Measurements from ENCODE around the gene TMPRSS11A.

TMPRSS11A gene, protein sequence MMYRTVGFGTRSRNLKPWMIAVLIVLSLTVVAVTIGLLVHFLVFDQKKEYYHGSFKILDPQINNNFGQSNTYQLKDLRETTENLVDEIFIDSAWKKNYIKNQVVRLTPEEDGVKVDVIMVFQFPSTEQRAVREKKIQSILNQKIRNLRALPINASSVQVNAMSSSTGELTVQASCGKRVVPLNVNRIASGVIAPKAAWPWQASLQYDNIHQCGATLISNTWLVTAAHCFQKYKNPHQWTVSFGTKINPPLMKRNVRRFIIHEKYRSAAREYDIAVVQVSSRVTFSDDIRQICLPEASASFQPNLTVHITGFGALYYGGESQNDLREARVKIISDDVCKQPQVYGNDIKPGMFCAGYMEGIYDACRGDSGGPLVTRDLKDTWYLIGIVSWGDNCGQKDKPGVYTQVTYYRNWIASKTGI

DNA sequence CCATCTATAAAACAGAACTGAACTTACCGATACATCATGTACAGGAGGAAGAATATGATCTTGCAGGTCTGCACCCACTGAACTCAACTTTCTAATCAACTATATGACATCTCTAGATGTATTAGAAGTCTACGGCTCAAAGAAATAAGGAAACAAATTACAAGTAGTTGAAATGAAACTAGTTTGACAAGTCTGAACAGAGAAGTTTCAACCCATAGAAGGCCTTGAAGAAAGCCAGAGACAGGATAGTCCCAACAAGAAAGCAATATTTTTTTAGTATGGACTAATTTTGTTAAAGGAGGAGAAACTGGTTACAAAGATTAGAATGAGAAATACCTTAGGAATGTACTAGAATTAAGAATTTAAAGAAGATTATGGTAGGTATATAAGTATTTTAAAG, at the start of gene TMPRSS11A:
TMPRSS11A (minus strand) TSS at position 138 of the 400 bp plus-strand sequence; CDS start at position 38, 100 bp downstream.
- no peak for DNase-seq

DNA sequence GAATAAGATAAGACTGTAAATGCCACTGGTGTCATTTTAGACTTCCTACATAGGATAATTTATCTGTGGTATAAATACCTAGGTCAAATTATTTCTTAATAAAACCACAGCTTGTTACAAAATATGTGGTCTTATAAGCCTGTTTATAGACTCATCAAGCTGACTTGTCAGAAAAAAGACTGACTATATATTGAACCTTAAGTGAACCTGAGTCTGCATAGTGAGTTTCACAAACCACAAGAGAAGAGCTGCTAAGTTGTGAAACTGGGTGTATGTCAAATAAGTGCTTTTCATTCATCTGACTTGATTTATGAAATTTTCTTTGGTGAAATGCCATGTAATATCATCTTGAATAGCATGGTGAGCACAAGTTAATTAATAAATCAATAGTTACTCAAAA, 48.4 kb upstream of the TMPRSS11A start:
- DNase-seq, result no peak

DNA sequence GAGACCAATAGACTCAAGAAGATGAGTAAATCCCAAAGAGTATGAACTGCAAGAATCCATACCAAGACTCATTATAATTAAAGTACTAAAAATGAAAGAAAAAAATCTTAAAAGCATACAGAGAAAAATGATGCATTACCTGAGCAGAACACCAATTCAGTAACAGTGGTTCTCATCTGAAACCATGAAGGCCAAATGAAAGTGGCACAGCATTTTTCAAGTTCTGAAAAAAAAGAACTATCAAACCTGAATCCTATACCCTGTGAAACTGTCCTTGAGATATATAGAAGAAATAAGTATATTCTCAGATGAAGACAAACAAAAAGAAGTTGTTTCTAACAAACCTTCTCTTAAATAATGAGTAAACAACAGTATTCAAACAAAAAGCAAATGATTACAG, 39.6 kb upstream of the TMPRSS11A start:
- no peak for DNase-seq

DNA sequence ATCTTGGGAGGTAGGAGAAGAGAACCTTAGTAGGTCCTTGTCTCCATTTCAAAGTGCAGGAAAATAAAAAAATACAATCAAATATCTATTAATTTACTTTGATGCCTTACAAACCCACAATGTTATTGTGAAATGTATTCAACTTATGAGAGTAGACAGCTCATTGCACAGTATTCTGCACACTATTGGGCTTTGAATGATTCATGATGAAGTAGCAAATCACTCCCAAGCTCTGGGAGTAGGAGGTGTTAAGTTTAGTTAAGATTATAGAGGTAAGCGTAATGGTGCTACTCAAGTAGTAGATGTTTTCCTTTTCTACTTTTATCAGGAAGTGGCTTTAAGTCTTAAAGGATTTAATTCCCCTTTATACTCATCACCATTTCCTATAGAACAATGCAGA, 32.8 kb upstream of the TMPRSS11A start:
- no peak for DNase-seq

DNA sequence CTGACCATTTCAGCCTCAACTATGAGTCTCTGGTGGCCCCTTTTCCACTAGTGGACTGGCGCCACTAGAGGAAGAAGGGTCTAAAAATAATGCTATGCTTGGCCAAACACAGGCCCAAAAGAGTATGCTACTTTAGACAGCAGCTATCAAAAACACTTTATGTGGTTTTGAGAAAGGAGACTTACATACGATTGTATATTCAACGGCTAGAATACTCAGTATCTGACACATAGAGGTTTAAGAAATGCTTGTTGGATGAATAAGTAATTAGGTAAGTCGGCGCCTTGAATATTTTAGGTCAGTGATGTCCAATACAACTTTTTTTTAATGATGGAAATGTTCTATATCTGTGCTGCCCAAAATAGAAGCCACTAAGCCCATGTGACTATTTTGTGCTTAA, 25.7 kb upstream of the TMPRSS11A start:
- DNase-seq, result no peak

DNA sequence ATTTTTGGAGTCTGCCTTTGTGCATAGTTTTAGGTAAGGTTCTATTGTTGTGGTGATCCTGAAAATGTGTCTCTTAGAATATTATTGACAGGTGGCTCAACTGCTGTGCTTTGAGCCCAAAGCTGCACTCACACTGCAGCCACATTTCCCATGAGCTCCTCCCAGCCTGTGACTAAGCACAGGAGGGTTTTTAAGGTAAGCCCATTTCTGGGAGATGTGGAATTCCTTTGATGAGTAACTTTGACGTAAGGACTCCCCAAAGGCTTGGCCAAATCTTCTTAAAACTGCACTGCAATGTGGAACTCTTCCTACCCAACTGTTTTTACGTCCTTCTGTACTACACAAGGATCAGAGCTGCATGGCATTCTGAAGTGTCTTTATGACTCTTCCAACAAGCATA, 20.0 kb upstream of the TMPRSS11A start:
- no peak for DNase-seq

DNA sequence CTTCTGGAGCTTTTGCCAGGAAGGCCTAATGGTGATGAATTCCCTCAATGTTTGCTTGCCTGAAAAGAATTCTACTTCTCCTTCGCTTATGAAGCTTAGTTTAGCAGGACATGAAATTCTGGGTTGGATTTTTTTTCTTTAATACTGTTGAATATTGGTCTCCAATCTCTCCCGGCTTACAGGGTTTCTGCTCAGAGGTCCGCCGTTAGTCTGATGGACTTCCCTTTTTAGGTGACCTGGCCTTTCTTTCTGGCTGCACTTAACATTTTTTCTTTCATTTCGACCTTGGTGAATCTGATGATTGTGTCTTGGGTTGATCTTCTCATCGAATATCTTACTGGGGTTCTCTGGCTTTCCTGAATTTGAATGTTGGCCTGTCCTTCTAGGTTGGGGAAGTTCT, 17.2 kb upstream of the TMPRSS11A start:
- DNase-seq, result no peak

DNA sequence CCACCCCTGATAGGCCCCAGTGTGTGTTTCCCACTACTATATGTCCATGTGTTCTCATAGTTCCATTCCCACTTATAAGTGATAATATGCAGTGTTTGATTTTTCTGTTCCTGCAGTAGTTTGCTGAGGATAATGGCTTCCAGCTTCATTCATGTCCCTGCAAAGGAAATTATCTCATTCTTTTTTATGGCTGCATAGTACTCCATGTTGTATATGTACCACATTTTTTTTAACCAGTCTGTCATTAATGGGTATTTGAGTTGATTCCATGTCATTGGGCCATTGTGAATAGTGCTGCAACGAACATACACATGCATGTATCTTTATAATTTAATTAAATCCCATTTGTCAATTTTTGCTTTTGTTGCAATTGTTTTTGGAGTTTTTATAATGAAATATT, 10.3 kb upstream of the TMPRSS11A start:
- no peak for DNase-seq

DNA sequence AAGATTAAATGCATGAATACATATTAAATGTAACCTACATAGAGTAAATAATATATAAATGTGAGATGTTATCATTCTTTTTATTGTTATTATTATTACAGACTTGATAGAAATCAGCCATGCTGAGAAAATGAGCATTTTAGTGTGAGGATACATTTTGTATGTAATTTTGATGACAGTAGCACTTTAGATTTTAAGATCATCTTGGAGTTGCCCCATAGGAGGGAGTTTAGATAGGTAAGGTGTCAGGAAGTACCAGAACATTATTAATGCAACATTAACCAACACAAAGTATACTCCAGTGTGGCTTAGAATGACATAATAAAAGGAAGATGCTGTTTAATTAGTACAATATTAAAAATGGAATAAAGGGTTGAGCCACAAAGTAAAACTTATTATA, 8.4 kb downstream of the TMPRSS11A start:
- no peak for DNase-seq

DNA sequence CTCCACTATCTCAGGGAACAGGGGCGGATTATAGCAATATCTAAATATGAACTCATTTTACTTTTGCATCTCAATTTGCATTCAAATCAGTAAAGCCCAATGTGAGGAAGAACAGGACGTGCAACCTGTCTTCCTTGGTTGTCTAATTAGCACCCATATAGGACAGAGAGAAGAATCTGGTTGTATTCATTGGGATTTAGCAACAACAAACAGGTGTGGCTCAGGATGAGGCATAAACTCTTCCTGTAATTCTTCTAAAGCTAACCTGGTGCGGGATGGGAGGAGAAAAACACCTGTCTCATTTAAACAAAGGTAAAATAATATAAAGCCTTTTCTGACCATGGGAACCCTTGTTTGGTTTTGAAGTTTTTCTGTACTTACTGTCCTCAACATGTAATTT, 22.2 kb downstream of the TMPRSS11A start:
- DNase-seq, result no peak

DNA sequence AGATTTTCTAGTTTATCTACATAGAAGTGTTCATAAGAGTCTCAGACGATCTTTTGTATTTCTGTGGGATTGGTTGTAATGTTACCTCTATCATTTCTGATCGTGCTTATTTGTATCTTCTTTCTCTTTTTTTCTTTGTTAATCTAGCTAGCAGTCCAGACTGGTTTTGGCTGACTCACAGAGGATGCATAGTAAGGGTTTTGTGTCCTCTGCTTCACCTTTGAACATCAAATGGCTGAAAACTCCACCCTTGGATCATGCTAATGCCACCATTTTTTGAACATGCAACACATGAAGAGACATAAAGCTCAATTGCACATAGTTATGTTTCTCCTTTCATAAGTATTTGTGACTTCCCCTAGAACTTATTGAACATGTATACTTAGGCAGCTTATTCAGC, 22.8 kb downstream of the TMPRSS11A start:
- DNase-seq, result no peak

DNA sequence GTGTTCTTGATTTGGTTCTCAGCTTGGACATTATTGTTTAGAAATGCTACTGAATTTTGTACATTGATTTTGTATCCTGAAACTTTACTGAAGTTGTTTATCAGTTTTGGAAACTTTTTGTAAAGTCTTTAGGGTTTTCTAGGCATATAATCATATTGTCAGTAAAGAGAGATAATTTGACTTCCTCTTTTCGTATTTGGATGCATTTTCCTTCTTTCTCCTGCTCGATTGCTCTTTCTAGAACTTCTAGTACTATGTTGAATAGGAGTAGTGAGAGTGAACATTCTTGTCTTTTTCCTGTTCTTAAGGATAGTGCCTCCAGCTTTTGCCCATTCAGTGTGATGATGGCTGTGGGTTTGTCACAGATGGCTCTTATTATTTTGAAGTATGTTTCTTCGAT, 24.1 kb downstream of the TMPRSS11A start:
- DNase-seq, result no peak

DNA sequence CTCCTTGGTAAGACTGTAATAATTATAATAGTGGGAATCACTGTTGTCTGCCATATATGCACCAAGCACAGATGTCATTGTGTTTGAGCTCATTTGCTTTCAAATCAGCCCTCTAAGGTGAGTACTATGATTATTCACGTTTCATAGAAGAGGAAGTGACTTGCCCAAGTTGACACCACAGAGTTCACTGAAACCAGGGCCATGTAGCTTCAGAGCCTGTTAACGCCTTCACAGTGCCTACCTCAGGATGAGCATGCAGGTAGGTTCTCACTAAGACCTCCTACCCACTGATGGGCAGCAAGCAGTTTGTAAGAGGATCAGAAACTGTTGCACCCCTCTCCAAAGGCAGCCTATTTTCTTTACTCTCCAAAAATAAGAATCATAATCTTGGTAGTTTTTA, 27.4 kb downstream of the TMPRSS11A start:
- no peak for DNase-seq

DNA sequence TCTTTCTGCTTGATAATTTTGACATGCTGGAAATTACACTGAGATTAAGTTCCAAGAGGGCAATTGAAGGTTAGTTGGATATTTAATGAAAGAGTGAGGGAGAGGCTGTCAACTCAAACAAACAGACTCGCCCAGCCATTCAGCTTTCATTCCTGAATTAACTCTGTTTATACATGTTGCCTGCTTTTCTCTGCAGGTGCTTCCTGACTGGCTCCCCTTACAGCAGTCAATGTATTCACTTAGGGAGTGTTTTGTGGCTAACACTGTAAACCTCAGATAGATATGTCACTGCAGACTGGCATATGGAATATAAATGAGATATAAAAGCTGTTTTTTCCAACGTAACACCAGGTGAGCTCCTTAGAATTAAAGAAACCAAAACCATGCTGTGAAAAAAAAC, 28.7 kb downstream of the TMPRSS11A start:
- no peak for DNase-seq

DNA sequence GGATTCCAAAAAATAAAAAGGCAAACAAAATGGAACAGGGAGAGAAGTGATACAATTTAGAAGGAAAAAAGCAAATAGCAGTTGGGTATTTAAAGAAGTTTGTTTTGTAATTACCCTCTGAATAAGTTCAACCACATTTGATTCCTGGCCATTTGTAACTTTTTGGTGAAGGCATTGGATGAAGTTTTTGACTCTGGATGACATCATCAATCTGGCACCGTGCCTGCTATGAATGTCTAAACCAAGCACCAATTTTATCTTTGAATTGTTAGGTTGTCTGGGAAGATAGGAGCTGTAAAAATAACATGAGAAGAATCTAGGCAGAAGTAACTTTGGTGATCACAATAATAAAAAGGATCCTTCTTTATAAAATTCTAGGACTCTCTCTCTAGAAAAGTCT, 29.5 kb downstream of the TMPRSS11A start:
- DNase-seq, result no peak

DNA sequence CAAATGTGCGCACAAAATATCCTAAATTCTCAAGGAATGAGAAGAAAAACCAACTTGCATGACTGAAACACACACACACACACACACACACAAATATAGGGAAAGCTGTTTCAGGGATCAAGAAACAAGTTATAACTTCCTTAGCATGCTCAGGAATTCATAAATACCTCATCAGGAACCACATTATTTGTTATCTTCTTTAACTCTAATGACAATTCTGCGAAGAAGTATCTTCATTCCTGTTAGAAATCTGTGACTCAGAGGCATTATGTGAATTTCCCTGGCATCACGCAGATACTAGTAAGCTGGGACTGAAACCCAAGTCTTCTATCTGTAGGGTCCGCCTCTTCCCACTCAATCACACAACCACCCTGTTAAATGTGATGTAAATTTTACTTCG, 30.3 kb downstream of the TMPRSS11A start:
- no peak for DNase-seq

DNA sequence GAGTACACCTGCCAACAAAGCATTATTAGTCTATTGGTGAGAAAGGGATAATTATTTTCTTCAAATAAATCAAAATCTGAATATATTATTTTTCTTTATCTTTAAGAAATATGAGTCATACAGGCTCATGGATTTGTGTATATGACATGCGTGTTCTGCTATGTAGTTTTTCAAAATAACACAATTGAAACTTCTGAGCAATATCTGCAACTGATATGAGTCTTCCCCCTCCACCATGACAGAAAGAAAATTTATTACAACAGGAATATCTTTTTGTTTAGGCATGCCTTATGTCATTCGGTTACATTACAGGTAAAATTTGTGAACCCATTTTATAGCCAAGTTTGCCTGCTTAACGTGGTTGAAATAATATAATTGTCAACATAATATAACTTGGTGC, 32.0 kb downstream of the TMPRSS11A start:
- DNase-seq, result no peak

DNA sequence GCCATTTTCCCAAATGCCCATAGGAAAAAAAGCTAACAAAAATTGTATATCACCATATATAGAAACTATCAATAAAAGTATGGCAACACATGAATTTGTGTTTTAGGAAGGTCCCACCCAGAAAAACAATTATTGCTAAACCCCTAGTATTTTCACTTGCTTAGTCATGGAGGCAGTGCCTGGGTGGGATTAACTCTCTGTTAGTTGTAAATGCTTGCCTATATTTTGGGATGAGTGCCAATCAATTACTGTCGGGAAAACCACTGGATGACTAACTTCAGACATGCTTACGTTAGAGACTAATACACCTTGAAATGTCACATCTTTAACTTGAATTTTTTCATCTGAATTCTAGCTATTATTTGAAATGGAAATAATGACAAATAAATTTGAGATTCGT, 33.9 kb downstream of the TMPRSS11A start:
- no peak for DNase-seq

DNA sequence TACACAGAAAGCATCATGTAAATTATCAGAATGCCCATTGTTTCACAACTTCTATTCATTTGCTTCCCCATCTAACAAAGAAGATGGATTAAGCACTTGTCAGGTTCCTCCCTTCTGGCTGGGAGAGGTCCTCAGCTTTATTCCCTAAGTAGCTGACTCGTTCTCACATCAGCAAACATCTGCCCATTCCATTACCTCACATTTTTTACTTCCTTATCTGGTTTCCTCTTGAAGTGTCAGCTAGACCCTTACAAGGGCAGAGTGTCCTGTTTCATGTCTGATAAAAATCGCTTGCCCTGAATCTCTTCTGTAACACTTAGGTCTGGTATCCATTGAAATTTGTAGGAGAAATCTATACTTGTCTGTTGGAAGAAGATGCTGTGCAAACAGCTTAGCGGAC, 34.7 kb downstream of the TMPRSS11A start:
- DNase-seq, result no peak

DNA sequence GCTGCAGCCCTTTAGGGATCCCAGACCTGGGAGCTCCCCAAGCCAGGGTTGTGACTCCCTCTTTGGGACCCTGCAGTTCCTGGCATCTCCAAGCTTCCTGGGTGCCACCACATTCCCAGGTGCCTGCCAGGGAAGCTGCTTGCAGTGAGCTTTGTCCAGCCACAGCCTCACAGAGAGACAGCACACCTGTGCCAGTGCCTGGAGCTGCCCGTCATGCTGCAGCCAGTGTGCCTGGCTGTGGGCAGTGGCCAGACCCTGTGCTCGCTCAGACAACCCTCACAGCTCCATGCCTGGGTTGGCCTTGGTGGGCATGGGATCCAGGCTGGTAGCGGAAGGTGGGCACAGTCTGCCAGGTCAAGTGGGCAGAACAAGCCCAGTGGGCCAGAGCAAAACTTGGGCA, 36.0 kb downstream of the TMPRSS11A start:
- no peak for DNase-seq

DNA sequence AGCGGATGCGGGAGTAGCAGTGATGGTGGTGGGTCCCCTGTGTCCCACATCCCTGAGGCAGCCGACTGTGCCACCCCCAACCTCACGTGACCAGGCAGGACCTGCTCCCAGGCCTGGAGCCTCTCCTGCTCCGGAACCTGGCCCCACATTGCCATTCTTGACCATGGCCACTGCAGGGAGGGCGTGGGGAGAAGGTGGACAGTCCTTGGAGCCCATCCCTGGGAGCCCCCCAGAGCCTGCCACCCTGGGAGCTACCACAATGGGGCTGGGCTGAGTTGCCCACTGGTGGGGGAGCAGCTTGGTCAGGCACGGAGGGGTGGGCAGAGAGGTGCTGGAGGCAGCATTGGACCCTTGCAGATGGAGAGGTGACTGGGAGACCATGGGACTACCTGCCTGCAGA, 36.8 kb downstream of the TMPRSS11A start:
- no peak for DNase-seq

DNA sequence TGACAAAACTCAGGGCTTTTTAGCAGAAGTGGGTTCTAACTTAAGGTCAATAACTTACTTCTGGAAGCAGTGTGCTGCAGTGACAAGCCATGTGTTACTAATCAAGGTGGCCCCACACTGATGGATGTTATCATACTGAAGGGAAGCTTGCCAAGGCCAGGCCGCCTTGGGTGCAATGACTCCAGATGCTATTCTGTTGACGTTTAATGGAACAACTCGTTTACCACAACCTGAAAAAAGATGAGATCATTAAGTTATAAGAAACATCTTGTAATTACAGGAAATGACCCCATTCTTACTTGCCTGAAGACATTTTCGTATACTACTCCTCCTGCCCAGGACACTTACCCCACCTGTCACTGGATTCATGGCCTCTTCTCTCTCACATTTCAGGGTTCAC, 40.6 kb downstream of the TMPRSS11A start:
- DNase-seq, result no peak

DNA sequence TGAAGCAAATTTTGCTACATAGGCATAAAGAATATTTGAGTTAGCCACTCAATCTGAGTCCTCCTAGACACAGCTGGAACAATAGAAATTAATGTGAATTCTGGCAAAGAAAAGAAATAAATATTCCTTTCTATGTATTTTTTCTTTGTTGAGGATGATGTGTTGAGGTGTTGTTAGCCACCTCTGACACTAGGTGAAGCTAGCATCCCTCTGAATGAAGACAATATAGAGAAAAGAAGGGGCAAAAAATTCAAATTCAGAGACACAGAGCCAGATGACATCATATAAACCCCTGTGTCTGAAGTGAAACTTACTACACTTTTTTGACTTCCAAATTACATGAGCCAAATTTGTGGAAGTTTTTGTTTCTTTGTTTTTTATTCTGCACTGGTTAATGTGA, 44.9 kb downstream of the TMPRSS11A start:
- no peak for DNase-seq

DNA sequence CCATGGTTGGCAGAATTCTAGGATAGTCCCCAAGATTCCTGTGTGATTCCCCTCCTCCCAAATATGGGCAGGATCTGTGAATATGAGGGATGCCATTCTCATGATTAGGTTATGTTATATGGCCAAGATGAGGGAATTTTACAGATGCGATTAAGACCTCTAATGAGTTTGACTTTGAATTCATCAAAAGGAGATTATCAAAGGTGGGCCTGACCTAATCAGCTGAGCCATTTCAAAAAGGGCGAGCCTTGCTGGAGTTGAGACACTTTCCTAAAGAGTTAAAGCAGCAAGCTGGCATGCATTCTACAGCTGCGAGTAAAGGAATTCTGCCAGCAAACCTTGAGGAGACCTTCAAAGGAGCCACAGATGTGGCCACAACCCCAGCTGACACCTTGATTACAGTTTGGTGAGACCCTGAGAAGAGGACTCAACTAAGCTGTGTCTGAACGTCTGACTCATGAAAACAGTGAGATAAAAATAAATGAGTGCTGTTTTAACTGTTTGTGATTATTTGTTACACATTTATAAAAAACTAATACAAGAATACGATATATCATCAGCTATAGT, 47.8 kb downstream of the TMPRSS11A start:
- no peak for DNase-seq

DNA sequence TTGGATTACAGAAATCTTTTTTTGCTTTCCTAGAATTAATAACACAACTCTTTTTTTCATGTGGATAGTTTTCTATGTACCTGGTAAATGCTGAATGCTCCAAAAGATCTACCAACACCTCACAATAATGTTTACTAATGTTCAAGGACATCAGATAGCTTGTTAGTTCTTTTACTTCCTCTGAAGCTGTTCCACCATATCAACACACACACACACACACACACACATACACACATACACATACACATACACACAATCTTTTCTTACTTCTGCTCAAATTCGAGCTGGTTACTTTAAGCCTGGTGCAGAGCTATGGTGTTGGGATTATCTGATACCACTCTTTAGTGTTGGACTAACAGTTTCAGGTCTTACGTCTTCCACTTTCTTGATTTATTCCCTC, 51.2 kb downstream of the TMPRSS11A start:
- no peak for DNase-seq
